NCI-H2171 treated with DMSO at 0.1 percent for 48 hours (cell line): ENCODE results near the gene TROAP.
A peak's percentile ranks its signal among the peaks of the same experiment; 100 is the strongest.
"Not testable (repeated sequence)": the region's sequence is repeated elsewhere in the genome, so short reads cannot be mapped to it uniquely, and the experiment has no call there.

Experiments
- DNase-seq: peaks from one replicate; lab custom pipeline; 2025; lab: John Stamatoyannopoulos, UW

The TROAP gene

GRCh38 chr12:49328816-49329215 is 5.8 kb downstream of the TROAP start:
- DNase-seq, result no peak

- no peak for DNase-seq
These were observed 7.1 kb downstream of the TROAP start for GRCh38 chr12:49330032-49330619.

- DNase-seq, result no peak
These were observed 7.8 kb downstream of the TROAP start for GRCh38 chr12:49330631-49331379.

- DNase-seq, result peak; percentile 35
These were observed 8.5 kb downstream of the TROAP start for GRCh38 chr12:49331380-49332222.

- no peak for DNase-seq
These were observed 9.4 kb downstream of the TROAP start for GRCh38 chr12:49332441-49332861.

- no peak for DNase-seq
These were observed 9.9 kb downstream of the TROAP start for GRCh38 chr12:49332891-49333371.

- DNase-seq, result not testable (repeated sequence)
These were observed 10.7 kb downstream of the TROAP start for GRCh38 chr12:49333778-49334177.

- DNase-seq, result no peak
These were observed 11.2 kb downstream of the TROAP start for GRCh38 chr12:49334226-49334625.

- no peak for DNase-seq
These were observed 11.6 kb downstream of the TROAP start for GRCh38 chr12:49334681-49335080.

- no peak for DNase-seq
These were observed 12.3 kb downstream of the TROAP start for GRCh38 chr12:49335118-49335954.

GRCh38 chr12:49335955-49336644 is 13.0 kb downstream of the TROAP start:
- DNase-seq, result no peak

- peak; percentile 72 for DNase-seq
These were observed 13.9 kb downstream of the TROAP start, which contains the start of gene C1QL4 for GRCh38 chr12:49336645-49337584. Gene C1QL4, minus strand, starts transcription at chr12:49337188. Its CDS starts 711 bp downstream, at chr12:49336477.

- DNase-seq, result no peak
These were observed 15.9 kb downstream of the TROAP start for GRCh38 chr12:49338830-49339463.

GRCh38 chr12:49339464-49339861 is 16.4 kb downstream of the TROAP start:
- DNase-seq, result no peak

GRCh38 chr12:49340095-49340870 is 17.2 kb downstream of the TROAP start:
- DNase-seq, result no peak

- DNase-seq, result no peak
These were observed 18.1 kb downstream of the TROAP start for GRCh38 chr12:49340971-49341776.

GRCh38 chr12:49341777-49342065 is 18.7 kb downstream of the TROAP start:
- no peak for DNase-seq
